Measurements from ENCODE around the gene GORASP2.

- no peak for TF ChIP-seq CTCF (IDR thresholded peaks at IDR 0.05)
- TF ChIP-seq POLR2A (IDR thresholded peaks at IDR 0.05): no peak
These were observed 1.9 kb downstream of the GORASP2 start for GRCh38 chr2:170930991-170931266.

All from testis (tissue), 2 donors.